Right atrium auricular region (tissue), 2 donors: ENCODE data around the gene CNTNAP5. TPM values are rescaled to one million over a fixed set of nuclear protein-coding genes. Genes with fewer than 3 reads are reported as not detected.

Source experiments
- DNase-seq: peaks from one replicate; pipeline ENCODE4 v3.0.0-alpha.2; 2019; ENCODE audit warnings: low spot score
- H3K27ac ChIP-seq, 2 donors: fragments of 200-600 bp; sonication (generic); 1 replicate in 1 of 2; 2 replicates in 1 of 2; pipeline ENCODE4 v1.5.1; 2016 to 2019
- H3K27me3 ChIP-seq, 2 donors: fragments of 200-600 bp; sonication (generic); one replicate each; pipeline versions ENCODE4 v1.5.1 to v1.6.0; 2017 to 2019
- H3K36me3 ChIP-seq: fragments of 200-600 bp; sonication (generic); one replicate; pipeline ENCODE4 v1.5.1; 2016
- H3K4me1 ChIP-seq, 2 donors: fragments of 200-600 bp; sonication (generic); one replicate each; pipeline versions ENCODE4 v1.5.1 to v1.6.0; 2017 to 2019
- H3K4me3 ChIP-seq, 2 donors: fragments of 200-600 bp; sonication (generic); 1 replicate in 1 of 2; 2 replicates in 1 of 2; pipeline ENCODE4 v1.5.1; 2017 to 2019; ENCODE audit warnings: mild to moderate bottlenecking in 1 of 2, moderate library complexity in 1 of 2
- H3K9me3 ChIP-seq, 2 donors: fragments of 200-600 bp; sonication (generic); one replicate each; pipeline ENCODE4 v1.5.1; 2019
- total RNA-seq, 2 donors: library from RNA; depleted of rRNA; stranded (reverse); fragments of >200 nt; gene quantifications; one replicate each; pipeline ENCODE4 v1.1.0, GENCODE V29; 2016
- TF ChIP-seq, protein P1 (sequence below), 2 donors: fragments of 200-600 bp; sonication (generic); IDR thresholded peaks; one replicate each; pipeline ENCODE4 v1.5.1; 2019; ENCODE audit warnings: antibody characterized with exemption in 2 of 2

CNTNAP5 gene
- total RNA-seq, 2 donors from 2014 or later = not detected

- TF ChIP-seq, protein P1, sequence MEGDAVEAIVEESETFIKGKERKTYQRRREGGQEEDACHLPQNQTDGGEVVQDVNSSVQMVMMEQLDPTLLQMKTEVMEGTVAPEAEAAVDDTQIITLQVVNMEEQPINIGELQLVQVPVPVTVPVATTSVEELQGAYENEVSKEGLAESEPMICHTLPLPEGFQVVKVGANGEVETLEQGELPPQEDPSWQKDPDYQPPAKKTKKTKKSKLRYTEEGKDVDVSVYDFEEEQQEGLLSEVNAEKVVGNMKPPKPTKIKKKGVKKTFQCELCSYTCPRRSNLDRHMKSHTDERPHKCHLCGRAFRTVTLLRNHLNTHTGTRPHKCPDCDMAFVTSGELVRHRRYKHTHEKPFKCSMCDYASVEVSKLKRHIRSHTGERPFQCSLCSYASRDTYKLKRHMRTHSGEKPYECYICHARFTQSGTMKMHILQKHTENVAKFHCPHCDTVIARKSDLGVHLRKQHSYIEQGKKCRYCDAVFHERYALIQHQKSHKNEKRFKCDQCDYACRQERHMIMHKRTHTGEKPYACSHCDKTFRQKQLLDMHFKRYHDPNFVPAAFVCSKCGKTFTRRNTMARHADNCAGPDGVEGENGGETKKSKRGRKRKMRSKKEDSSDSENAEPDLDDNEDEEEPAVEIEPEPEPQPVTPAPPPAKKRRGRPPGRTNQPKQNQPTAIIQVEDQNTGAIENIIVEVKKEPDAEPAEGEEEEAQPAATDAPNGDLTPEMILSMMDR (IDR thresholded peaks at IDR 0.05) = no peak
- Histone ChIP-seq H3K27ac (no peak overlapping the region), H3K36me3 (no peaks in the 10 kb centered on the region), H3K27me3 (no peaks in the 10 kb centered on the region), H3K4me3 (no peak overlapping the region), H3K9me3 (no peaks in the 10 kb centered on the region), H3K4me1 (no peaks in the 10 kb centered on the region)
- no peak for DNase-seq
Measured at GRCh38 chr2:124919296-124919695, 894.2 kb downstream of the CNTNAP5 start.

GRCh38 chr2:124920448-124920847 lies 895.4 kb downstream of the CNTNAP5 start:
- H3K27ac ChIP-seq = no peak overlapping the region
- no peak for DNase-seq
- no peaks in the 10 kb centered on the region for H3K4me1 ChIP-seq
- no peaks in the 10 kb centered on the region for H3K27me3 ChIP-seq
- no peak overlapping the region for H3K4me3 ChIP-seq
- TF ChIP-seq, protein P1 (IDR thresholded peaks at IDR 0.05) = no peak
- no peaks in the 10 kb centered on the region for H3K9me3 ChIP-seq
- H3K36me3 ChIP-seq = no peaks in the 10 kb centered on the region

DNA sequence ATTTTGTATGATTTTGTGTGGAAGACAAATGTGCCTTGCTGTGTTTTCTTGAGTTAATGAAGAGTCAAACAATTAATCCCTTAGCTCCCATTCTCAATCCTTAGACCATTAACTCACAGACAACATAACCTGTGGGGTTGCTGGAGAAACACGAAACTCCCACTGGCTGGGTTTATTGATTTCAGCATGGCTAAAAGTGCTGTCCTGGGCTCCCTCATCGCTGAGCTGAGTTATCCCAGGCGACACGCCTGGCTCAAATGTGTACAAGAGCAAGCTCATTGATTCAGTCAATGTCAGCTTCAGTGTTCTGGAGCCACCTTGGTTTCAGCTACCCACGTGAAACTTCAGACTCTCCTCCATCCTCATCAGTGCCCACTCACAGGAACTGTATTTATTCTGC lies 896.1 kb downstream of the CNTNAP5 start:
- Histone ChIP-seq H3K27ac (no peak overlapping the region), H3K4me3 (no peak overlapping the region), H3K9me3 (no peaks in the 10 kb centered on the region), H3K4me1 (no peaks in the 10 kb centered on the region), H3K36me3 (no peaks in the 10 kb centered on the region), H3K27me3 (no peaks in the 10 kb centered on the region)
- TF ChIP-seq, protein P1 (IDR thresholded peaks at IDR 0.05) = no peak
- DNase-seq = no peak

DNA sequence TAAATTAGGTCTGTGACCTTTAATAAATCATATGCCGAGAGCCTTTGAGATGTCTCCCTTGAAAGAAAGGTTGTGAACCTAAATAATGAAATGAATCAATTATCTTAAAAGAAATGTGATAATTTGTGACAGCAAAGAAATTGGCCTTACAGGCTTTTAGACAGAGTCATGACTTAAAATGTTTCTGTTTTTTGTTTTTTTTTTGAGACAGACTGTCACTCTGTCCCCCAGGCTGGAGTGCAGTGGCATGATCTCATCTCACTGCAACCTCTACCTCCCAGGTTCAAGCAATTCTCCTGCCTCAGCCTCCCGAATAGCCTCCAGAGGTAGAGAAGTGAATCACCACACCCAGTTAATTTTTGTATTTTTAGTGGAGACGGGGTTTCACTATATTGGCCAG lies 898.0 kb downstream of the CNTNAP5 start:
- TF ChIP-seq, protein P1 (IDR thresholded peaks at IDR 0.05) = no peak
- Histone ChIP-seq H3K9me3 (no peaks in the 10 kb centered on the region), H3K27ac (no peak overlapping the region), H3K4me3 (no peak overlapping the region), H3K27me3 (no peaks in the 10 kb centered on the region), H3K4me1 (no peaks in the 10 kb centered on the region), H3K36me3 (no peaks in the 10 kb centered on the region)
- no peak for DNase-seq

- Histone ChIP-seq H3K27me3 (no peaks in the 10 kb centered on the region), H3K9me3 (no peaks in the 10 kb centered on the region), H3K27ac (no peak overlapping the region), H3K4me1 (no peaks in the 10 kb centered on the region), H3K36me3 (no peaks in the 10 kb centered on the region), H3K4me3 (no peak overlapping the region)
- DNase-seq = no peak
- TF ChIP-seq, protein P1 (IDR thresholded peaks at IDR 0.05) = no peak
Measured at GRCh38 chr2:124933883-124934282, 908.8 kb downstream of the CNTNAP5 start.

DNA sequence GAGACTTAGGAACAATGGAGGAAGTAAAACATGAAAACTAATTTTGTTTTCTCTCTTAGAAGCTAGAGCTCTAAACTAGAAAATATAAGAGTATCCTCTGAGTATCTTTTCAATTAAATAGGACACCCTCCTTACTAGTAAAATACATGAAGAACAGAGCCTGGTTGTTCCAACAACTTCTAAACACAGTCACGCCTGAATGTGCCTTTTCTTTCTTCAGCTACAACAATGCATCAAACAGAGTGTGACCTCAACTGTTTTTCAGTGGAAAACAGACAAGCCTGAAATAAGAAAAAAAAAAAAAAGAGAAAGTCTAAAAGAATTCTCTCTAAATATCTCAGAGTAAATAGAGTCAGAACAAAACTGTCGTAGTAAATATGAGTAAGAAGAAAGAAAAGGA lies 928.8 kb downstream of the CNTNAP5 start:
- no peak overlapping the region for H3K27ac ChIP-seq
- no peaks in the 10 kb centered on the region for H3K36me3 ChIP-seq
- H3K4me3 ChIP-seq = no peak overlapping the region
- no peaks in the 10 kb centered on the region for H3K27me3 ChIP-seq
- no peaks in the 10 kb centered on the region for H3K4me1 ChIP-seq
- DNase-seq = no peak
- TF ChIP-seq, protein P1 (IDR thresholded peaks at IDR 0.05) = no peak
- H3K9me3 ChIP-seq = no peaks in the 10 kb centered on the region
